Coronary artery (tissue), 2 donors: ENCODE data around the gene KRT2.

Experiments
- DNase-seq: peaks from one replicate; pipeline ENCODE4 v3.0.0-alpha.2; 2017; ENCODE audit warnings: low spot score
- H3K27ac ChIP-seq, 2 donors: fragments of 200-600 bp; sonication (generic); one replicate each; pipeline ENCODE4 v1.5.1; 2016 to 2019
- H3K4me3 ChIP-seq: fragments of 200-600 bp; sonication (generic); 2 replicates; pipeline ENCODE4 v1.5.1; 2016; ENCODE audit warnings: mild to moderate bottlenecking, moderate library complexity
- CTCF ChIP-seq: fragments of 200-600 bp; sonication (generic); IDR thresholded peaks from one replicate; pipeline ENCODE4 v1.5.1; 2019; ENCODE audit warnings: antibody characterized with exemption

Gene KRT2

GRCh38 chr12:52685406-52685890 lies 33.4 kb upstream of the KRT2 start:
- DNase-seq: no peak
- Histone ChIP-seq H3K4me3 (no peak overlapping the region), H3K27ac (no peak overlapping the region)
- no peak for TF ChIP-seq CTCF

- Histone ChIP-seq H3K27ac (no peak overlapping the region), H3K4me3 (no peak overlapping the region)
- no peak for DNase-seq
- no peak for TF ChIP-seq CTCF
Measured at GRCh38 chr12:52684431-52684830, 32.4 kb upstream of the KRT2 start.

GRCh38 chr12:52683575-52684300 lies 31.7 kb upstream of the KRT2 start:
- H3K4me3 ChIP-seq: no peak overlapping the region
- TF ChIP-seq CTCF: no peak
- DNase-seq: no peak
- H3K27ac ChIP-seq: no peak overlapping the region

- no peak for TF ChIP-seq CTCF
- Histone ChIP-seq H3K4me3 (no peak overlapping the region), H3K27ac (no peak overlapping the region)
- DNase-seq: no peak
Measured at GRCh38 chr12:52682938-52683574, 31.0 kb upstream of the KRT2 start.

- no peak overlapping the region for H3K27ac ChIP-seq
- no peak for DNase-seq
- no peak for TF ChIP-seq CTCF
- H3K4me3 ChIP-seq: no peak overlapping the region
Measured at GRCh38 chr12:52682381-52682660, 30.3 kb upstream of the KRT2 start.

GRCh38 chr12:52681526-52682380 lies 29.7 kb upstream of the KRT2 start:
- Histone ChIP-seq H3K4me3 (no peak overlapping the region), H3K27ac (no peak overlapping the region)
- DNase-seq: no peak
- TF ChIP-seq CTCF: no peak
